ENCODE results near the gene KIZ.

KIZ gene

GRCh38 chr20:21235484-21236445 lies 109.9 kb downstream of the KIZ start:
- Histone ChIP-seq H3K27me3 (ENCODE audit: insufficient read depth, low read length, poor library complexity) (no peaks in the 10 kb centered on the region), H3K36me3 (ENCODE audit: insufficient read depth, low read length) (peaks cover 1% of the 10 kb centered on the region; the same call in 1 of the 2 replicates), H3K4me2 (ENCODE audit: insufficient read depth, low read length) (no peak overlapping the region), H3K79me2 (ENCODE audit: insufficient read depth, low read length) (no peaks in the 10 kb centered on the region), H3K9ac (ENCODE audit: low read depth, low read length) (no peak overlapping the region), H3K4me1 (ENCODE audit: insufficient read depth, low read length) (no peaks in the 10 kb centered on the region), H4K20me1 (ENCODE audit: insufficient read depth, low read length) (no peaks in the 10 kb centered on the region), H2AFZ (ENCODE audit: low read depth, low read length) (no peak overlapping the region), H3K4me3 (ENCODE audit: low read depth in 1 of 2, low read length in 2 of 2) (no peak overlapping the region), H3K9me3 (ENCODE audit: insufficient read depth, low read length, severe bottlenecking) (no peaks in the 10 kb centered on the region), H3K27ac (ENCODE audit: low read length) (no peak overlapping the region)
- DNase-seq, result peak; percentile 71
- TF ChIP-seq CTCF (IDR thresholded peaks at IDR 0.05; ENCODE audit: borderline replicate concordance, extremely low read depth, low read length, poor library complexity, severe bottlenecking) (peak; percentile 83), EZH2 (IDR thresholded peaks at IDR 0.05; ENCODE audit: borderline replicate concordance, low read depth, low read length, severe bottlenecking) (no peak)
- ATAC-seq (ENCODE audit: insufficient read depth, low read depth), result peak; percentile 91

GRCh38 chr20:21237956-21238799 lies 112.3 kb downstream of the KIZ start:
- Histone ChIP-seq H3K27ac (ENCODE audit: low read length) (no peak overlapping the region), H3K9me3 (ENCODE audit: insufficient read depth, low read length, severe bottlenecking) (no peaks in the 10 kb centered on the region), H3K4me2 (ENCODE audit: insufficient read depth, low read length) (no peak overlapping the region), H3K4me3 (ENCODE audit: low read depth in 1 of 2, low read length in 2 of 2) (no peak overlapping the region), H3K27me3 (ENCODE audit: insufficient read depth, low read length, poor library complexity) (no peaks in the 10 kb centered on the region), H3K79me2 (ENCODE audit: insufficient read depth, low read length) (no peaks in the 10 kb centered on the region), H3K4me1 (ENCODE audit: insufficient read depth, low read length) (no peaks in the 10 kb centered on the region), H2AFZ (ENCODE audit: low read depth, low read length) (no peak overlapping the region), H3K9ac (ENCODE audit: low read depth, low read length) (no peak overlapping the region), H3K36me3 (ENCODE audit: insufficient read depth, low read length) (no peaks in the 10 kb centered on the region), H4K20me1 (ENCODE audit: insufficient read depth, low read length) (no peaks in the 10 kb centered on the region)
- ATAC-seq (ENCODE audit: insufficient read depth, low read depth), result no peak
- no peak for TF ChIP-seq CTCF (IDR thresholded peaks at IDR 0.05; ENCODE audit: borderline replicate concordance, extremely low read depth, low read length, poor library complexity, severe bottlenecking)
- no peak for TF ChIP-seq EZH2 (IDR thresholded peaks at IDR 0.05; ENCODE audit: borderline replicate concordance, low read depth, low read length, severe bottlenecking)
- DNase-seq, result no peak

- H3K27ac ChIP-seq (ENCODE audit: low read length), result no peak overlapping the region
- H4K20me1 ChIP-seq (ENCODE audit: insufficient read depth, low read length), result no peaks in the 10 kb centered on the region
- H3K36me3 ChIP-seq (ENCODE audit: insufficient read depth, low read length), result no peaks in the 10 kb centered on the region
- no peak overlapping the region for H2AFZ ChIP-seq (ENCODE audit: low read depth, low read length)
- no peak overlapping the region for H3K4me2 ChIP-seq (ENCODE audit: insufficient read depth, low read length)
- H3K4me1 ChIP-seq (ENCODE audit: insufficient read depth, low read length), result no peaks in the 10 kb centered on the region
- no peak for ATAC-seq (ENCODE audit: insufficient read depth, low read depth)
- no peak for DNase-seq
- no peak overlapping the region for H3K4me3 ChIP-seq (ENCODE audit: low read depth in 1 of 2, low read length in 2 of 2)
- no peaks in the 10 kb centered on the region for H3K79me2 ChIP-seq (ENCODE audit: insufficient read depth, low read length)
- TF ChIP-seq CTCF (IDR thresholded peaks at IDR 0.05; ENCODE audit: borderline replicate concordance, extremely low read depth, low read length, poor library complexity, severe bottlenecking), result no peak
- no peak for TF ChIP-seq EZH2 (IDR thresholded peaks at IDR 0.05; ENCODE audit: borderline replicate concordance, low read depth, low read length, severe bottlenecking)
- no peak overlapping the region for H3K9ac ChIP-seq (ENCODE audit: low read depth, low read length)
- no peaks in the 10 kb centered on the region for H3K27me3 ChIP-seq (ENCODE audit: insufficient read depth, low read length, poor library complexity)
- no peaks in the 10 kb centered on the region for H3K9me3 ChIP-seq (ENCODE audit: insufficient read depth, low read length, severe bottlenecking)
Measured at GRCh38 chr20:21238818-21239536, 113.1 kb downstream of the KIZ start.

All from DND-41 (cell line).